Ureter (tissue), 1 donor: ENCODE results near the gene TKT. TPM values are rescaled to one million over a fixed set of nuclear protein-coding genes. Genes with fewer than 3 reads are reported as not detected.

ENCODE experiments used
- DNase-seq: peaks from one replicate; pipeline ENCODE4 v3.0.0-alpha.2; 2020; ENCODE audit warnings: low spot score
- total RNA-seq: library from RNA; stranded (reverse); gene quantifications from one replicate; pipeline ENCODE4 v1.2.4, GENCODE V29; 2023
- donor health status: DM: yes; HTN: yes; CAD: no.

TKT gene
- total RNA-seq, 1 donor from 2014 or later, result 194 TPM

GRCh38 chr3:53196575-53197407 is 59.0 kb downstream of the TKT start:
- DNase-seq, result no peak

- DNase-seq, result no peak
Measured at GRCh38 chr3:53195602-53196574, 59.9 kb downstream of the TKT start.

GRCh38 chr3:53195066-53195450 is 60.8 kb downstream of the TKT start:
- DNase-seq, result no peak

GRCh38 chr3:53194210-53195065 is 61.4 kb downstream of the TKT start:
- DNase-seq, result peak; percentile 85

GRCh38 chr3:53193466-53194209 is 62.2 kb downstream of the TKT start:
- DNase-seq, result peak; percentile 76

- no peak for DNase-seq
Measured at GRCh38 chr3:53192608-53193007, 63.2 kb downstream of the TKT start.

- no peak for DNase-seq
Measured at GRCh38 chr3:53191836-53192480, 63.9 kb downstream of the TKT start.

GRCh38 chr3:53190659-53191058 is 65.2 kb downstream of the TKT start:
- no peak for DNase-seq

- DNase-seq, result no peak
Measured at GRCh38 chr3:53189276-53189675, 66.5 kb downstream of the TKT start.

GRCh38 chr3:53188720-53189119 is 67.1 kb downstream of the TKT start:
- DNase-seq, result no peak

- no peak for DNase-seq
Measured at GRCh38 chr3:53188136-53188685, 67.6 kb downstream of the TKT start.

GRCh38 chr3:53187430-53187829 is 68.4 kb downstream of the TKT start:
- DNase-seq, result no peak

- DNase-seq, result no peak
Measured at GRCh38 chr3:53186726-53187125, 69.1 kb downstream of the TKT start.

GRCh38 chr3:53185761-53186465 is 69.9 kb downstream of the TKT start:
- DNase-seq, result no peak

- DNase-seq, result no peak
Measured at GRCh38 chr3:53184701-53185100, 71.1 kb downstream of the TKT start.

GRCh38 chr3:53183514-53183913 is 72.3 kb downstream of the TKT start:
- no peak for DNase-seq

- DNase-seq, result no peak
Measured at GRCh38 chr3:53182764-53183355, 73.0 kb downstream of the TKT start.

- no peak for DNase-seq
Measured at GRCh38 chr3:53181528-53181927, 74.3 kb downstream of the TKT start.

GRCh38 chr3:53181024-53181371 is 74.8 kb downstream of the TKT start:
- no peak for DNase-seq
